ENCODE measurements around the gene CNPY1. TPM values are rescaled to one million over a fixed set of nuclear protein-coding genes. Genes with fewer than 3 reads are reported as not detected.

Gene CNPY1
- total and polyA plus RNA-seq, 2 donors (not counting 1 experiment from before 2014, with no cell fraction given), result not detected

- no peaks in the 10 kb centered on the region for H3K4me1 ChIP-seq (ENCODE audit: control insufficient read depth, extremely low read depth, insufficient read depth, low read length)
- no peak overlapping the region for H2AFZ ChIP-seq (ENCODE audit: low read length)
- no peak for DNase-seq (ENCODE audit: low read depth in 2 of 2)
- no peaks in the 10 kb centered on the region for H3K79me2 ChIP-seq (ENCODE audit: control insufficient read depth, insufficient read depth, low read length)
- H3K4me2 ChIP-seq (ENCODE audit: extremely low read depth, insufficient read depth, low read length), result no peak overlapping the region
- H3K36me3 ChIP-seq (ENCODE audit: control insufficient read depth, insufficient read depth, low read length), result no peaks in the 10 kb centered on the region
- H3K9me3 ChIP-seq (ENCODE audit: control insufficient read depth, insufficient read depth, low read depth, low read length), result no peaks in the 10 kb centered on the region
- H3K4me3 ChIP-seq (replicated peaks in 1 of 4; ENCODE audit: control extremely low read depth in 1 of 4, insufficient read depth in 1 of 4, low read depth in 3 of 4, low read length in 4 of 4), result no peak overlapping the region
- no peak overlapping the region for H3K9ac ChIP-seq (ENCODE audit: insufficient read depth, low read length)
- TF ChIP-seq CTCF (conservative IDR thresholded peaks at IDR 0.05 in 1 of 2, IDR thresholded peaks at IDR 0.05 in 1 of 2; ENCODE audit: low read depth in 1 of 2, low read length in 2 of 2), result no peak
- no peak for TF ChIP-seq EZH2 (IDR thresholded peaks at IDR 0.05; ENCODE audit: low read length, missing control alignments)
- no peak overlapping the region for H3K27ac ChIP-seq (ENCODE audit: insufficient read depth, low read length)
- H4K20me1 ChIP-seq (ENCODE audit: control insufficient read depth, extremely low read depth, insufficient read depth, low read length), result no peaks in the 10 kb centered on the region
- no peaks in the 10 kb centered on the region for H3K27me3 ChIP-seq (ENCODE audit: control insufficient read depth, insufficient read depth, low read length)
Measured at GRCh38 chr7:155549226-155549625, 2.9 kb upstream of the CNPY1 start.

- no peak overlapping the region for H3K9ac ChIP-seq (ENCODE audit: insufficient read depth, low read length)
- TF ChIP-seq EZH2 (IDR thresholded peaks at IDR 0.05; ENCODE audit: low read length, missing control alignments), result no peak
- TF ChIP-seq CTCF (conservative IDR thresholded peaks at IDR 0.05 in 1 of 2, IDR thresholded peaks at IDR 0.05 in 1 of 2; ENCODE audit: low read depth in 1 of 2, low read length in 2 of 2), result no peak
- no peaks in the 10 kb centered on the region for H3K9me3 ChIP-seq (ENCODE audit: control insufficient read depth, insufficient read depth, low read depth, low read length)
- H3K4me3 ChIP-seq (replicated peaks in 1 of 4; ENCODE audit: control extremely low read depth in 1 of 4, insufficient read depth in 1 of 4, low read depth in 3 of 4, low read length in 4 of 4), result no peak overlapping the region
- no peak overlapping the region for H2AFZ ChIP-seq (ENCODE audit: low read length)
- H3K36me3 ChIP-seq (ENCODE audit: control insufficient read depth, insufficient read depth, low read length), result no peaks in the 10 kb centered on the region
- no peaks in the 10 kb centered on the region for H3K4me1 ChIP-seq (ENCODE audit: control insufficient read depth, extremely low read depth, insufficient read depth, low read length)
- no peak for DNase-seq (ENCODE audit: low read depth in 2 of 2)
- no peak overlapping the region for H3K4me2 ChIP-seq (ENCODE audit: extremely low read depth, insufficient read depth, low read length)
- no peaks in the 10 kb centered on the region for H3K27me3 ChIP-seq (ENCODE audit: control insufficient read depth, insufficient read depth, low read length)
- no peaks in the 10 kb centered on the region for H3K79me2 ChIP-seq (ENCODE audit: control insufficient read depth, insufficient read depth, low read length)
- H4K20me1 ChIP-seq (ENCODE audit: control insufficient read depth, extremely low read depth, insufficient read depth, low read length), result no peaks in the 10 kb centered on the region
- no peak overlapping the region for H3K27ac ChIP-seq (ENCODE audit: insufficient read depth, low read length)
Measured at GRCh38 chr7:155547161-155547791, 917 bp upstream of the CNPY1 start.

GRCh38 chr7:155545348-155545747, 1.0 kb downstream of the CNPY1 start:
- Histone ChIP-seq H2AFZ (ENCODE audit: low read length) (no peak overlapping the region), H3K4me2 (ENCODE audit: extremely low read depth, insufficient read depth, low read length) (no peak overlapping the region), H3K27ac (ENCODE audit: insufficient read depth, low read length) (no peak overlapping the region), H3K27me3 (ENCODE audit: control insufficient read depth, insufficient read depth, low read length) (no peaks in the 10 kb centered on the region), H4K20me1 (ENCODE audit: control insufficient read depth, extremely low read depth, insufficient read depth, low read length) (no peaks in the 10 kb centered on the region), H3K4me3 (replicated peaks in 1 of 4; ENCODE audit: control extremely low read depth in 1 of 4, insufficient read depth in 1 of 4, low read depth in 3 of 4, low read length in 4 of 4) (no peak overlapping the region), H3K9me3 (ENCODE audit: control insufficient read depth, insufficient read depth, low read depth, low read length) (no peaks in the 10 kb centered on the region), H3K4me1 (ENCODE audit: control insufficient read depth, extremely low read depth, insufficient read depth, low read length) (no peaks in the 10 kb centered on the region), H3K36me3 (ENCODE audit: control insufficient read depth, insufficient read depth, low read length) (no peaks in the 10 kb centered on the region), H3K9ac (ENCODE audit: insufficient read depth, low read length) (no peak overlapping the region), H3K79me2 (ENCODE audit: control insufficient read depth, insufficient read depth, low read length) (no peaks in the 10 kb centered on the region)
- TF ChIP-seq CTCF (conservative IDR thresholded peaks at IDR 0.05 in 1 of 2, IDR thresholded peaks at IDR 0.05 in 1 of 2; ENCODE audit: low read depth in 1 of 2, low read length in 2 of 2), result no peak
- TF ChIP-seq EZH2 (IDR thresholded peaks at IDR 0.05; ENCODE audit: low read length, missing control alignments), result no peak
- no peak for DNase-seq (ENCODE audit: low read depth in 2 of 2)

Data from fibroblast of lung (primary cell).